HFF-Myc (cell line): Measurements from ENCODE around the gene KLHL29.

Experiments
- DNase-seq: peaks from one replicate; pipeline ENCODE4 v3.0.0-alpha.2; 2011; ENCODE audit warnings: low read depth; ENCODE audit errors: extremely low read depth
- H3K4me3 ChIP-seq: replicated peaks from 2 replicates; pipeline ENCODE4 v1.5.1; 2011; ENCODE audit warnings: low read depth, mild to moderate bottlenecking, control low read depth, low read length
- TF ChIP-seq, protein P1 (sequence below): IDR thresholded peaks from 2 replicates; pipeline ENCODE4 v1.5.1; 2012; ENCODE audit warnings: mild to moderate bottlenecking, low read depth, low read length, control low read depth; ENCODE audit errors: missing control alignments

The KLHL29 gene

DNA sequence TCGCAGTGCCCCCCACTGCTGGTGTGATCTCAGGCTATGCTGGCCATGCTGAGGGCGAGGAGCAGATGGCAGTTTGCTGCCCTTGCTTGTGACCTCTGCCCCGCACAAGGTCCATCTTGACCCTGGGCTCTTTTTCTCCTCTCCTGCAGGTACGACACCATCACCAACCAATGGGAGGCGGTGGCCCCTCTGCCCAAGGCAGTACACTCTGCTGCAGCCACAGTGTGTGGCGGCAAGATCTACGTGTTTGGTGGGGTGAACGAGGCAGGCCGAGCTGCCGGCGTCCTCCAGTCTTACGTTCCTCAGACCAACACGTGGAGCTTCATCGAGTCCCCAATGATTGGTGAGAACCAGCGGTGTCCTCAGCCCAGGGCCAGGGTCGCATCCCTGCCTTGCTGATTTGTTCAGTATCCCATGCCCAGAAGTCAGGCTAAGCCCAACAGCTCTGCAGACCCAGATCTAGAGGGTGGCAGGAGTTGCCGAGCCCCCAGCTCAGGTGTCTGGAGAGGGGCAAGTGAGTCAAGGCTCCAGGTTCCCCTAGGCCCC is 318.1 kb downstream of the KLHL29 start:
- no peak for DNase-seq
- TF ChIP-seq, protein P1, sequence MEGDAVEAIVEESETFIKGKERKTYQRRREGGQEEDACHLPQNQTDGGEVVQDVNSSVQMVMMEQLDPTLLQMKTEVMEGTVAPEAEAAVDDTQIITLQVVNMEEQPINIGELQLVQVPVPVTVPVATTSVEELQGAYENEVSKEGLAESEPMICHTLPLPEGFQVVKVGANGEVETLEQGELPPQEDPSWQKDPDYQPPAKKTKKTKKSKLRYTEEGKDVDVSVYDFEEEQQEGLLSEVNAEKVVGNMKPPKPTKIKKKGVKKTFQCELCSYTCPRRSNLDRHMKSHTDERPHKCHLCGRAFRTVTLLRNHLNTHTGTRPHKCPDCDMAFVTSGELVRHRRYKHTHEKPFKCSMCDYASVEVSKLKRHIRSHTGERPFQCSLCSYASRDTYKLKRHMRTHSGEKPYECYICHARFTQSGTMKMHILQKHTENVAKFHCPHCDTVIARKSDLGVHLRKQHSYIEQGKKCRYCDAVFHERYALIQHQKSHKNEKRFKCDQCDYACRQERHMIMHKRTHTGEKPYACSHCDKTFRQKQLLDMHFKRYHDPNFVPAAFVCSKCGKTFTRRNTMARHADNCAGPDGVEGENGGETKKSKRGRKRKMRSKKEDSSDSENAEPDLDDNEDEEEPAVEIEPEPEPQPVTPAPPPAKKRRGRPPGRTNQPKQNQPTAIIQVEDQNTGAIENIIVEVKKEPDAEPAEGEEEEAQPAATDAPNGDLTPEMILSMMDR, result no peak
- H3K4me3 ChIP-seq, result no peak overlapping the region

- TF ChIP-seq, protein P1, result no peak
- DNase-seq, result no peak
- H3K4me3 ChIP-seq, result no peak overlapping the region
These were observed 318.8 kb downstream of the KLHL29 start for GRCh38 chr2:23703583-23704385.

DNA sequence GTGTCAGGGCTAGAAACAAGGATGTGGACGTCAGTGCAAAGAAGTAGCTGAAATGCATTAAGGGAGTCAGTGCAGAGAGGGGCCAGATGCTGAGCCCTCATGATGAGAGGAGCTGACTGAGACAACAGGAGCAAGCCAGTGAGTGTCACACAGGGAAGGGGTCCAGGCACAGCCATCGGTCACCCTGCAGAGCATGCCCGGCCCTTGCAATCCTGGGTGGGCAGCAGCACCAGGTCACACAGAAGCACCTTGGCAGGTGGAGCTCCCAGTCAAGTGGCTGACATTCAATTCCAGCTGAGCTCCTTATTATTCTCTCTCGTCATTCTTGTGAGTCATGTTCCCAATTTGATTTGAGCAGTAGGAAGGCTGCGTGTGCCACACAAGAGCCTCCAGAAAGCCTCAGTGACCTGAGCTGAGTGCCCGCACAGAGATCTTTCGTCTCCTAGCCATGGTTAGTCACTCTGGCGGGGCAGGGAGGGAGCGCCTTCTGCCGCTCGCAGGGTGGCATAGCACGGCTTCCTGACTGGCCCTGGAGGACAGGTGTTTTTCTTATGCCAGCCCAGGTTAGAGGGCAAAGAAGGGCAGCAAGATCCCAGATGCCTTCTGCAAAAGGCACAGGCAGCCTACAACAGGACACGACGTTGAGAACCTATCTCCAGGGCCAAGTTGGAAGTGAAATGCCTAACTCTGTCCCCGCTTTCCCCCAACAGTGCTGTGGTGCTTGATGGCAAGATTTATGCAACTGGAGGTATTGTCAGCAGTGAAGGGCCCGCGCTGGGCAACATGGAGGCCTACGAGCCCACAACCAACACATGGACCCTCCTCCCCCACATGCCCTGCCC is 321.0 kb downstream of the KLHL29 start:
- TF ChIP-seq, protein P1, result no peak
- DNase-seq, result no peak
- no peak overlapping the region for H3K4me3 ChIP-seq

GRCh38 chr2:23706613-23707078 is 321.7 kb downstream of the KLHL29 start:
- TF ChIP-seq, protein P1, result no peak
- no peak overlapping the region for H3K4me3 ChIP-seq
- DNase-seq, result no peak

DNA sequence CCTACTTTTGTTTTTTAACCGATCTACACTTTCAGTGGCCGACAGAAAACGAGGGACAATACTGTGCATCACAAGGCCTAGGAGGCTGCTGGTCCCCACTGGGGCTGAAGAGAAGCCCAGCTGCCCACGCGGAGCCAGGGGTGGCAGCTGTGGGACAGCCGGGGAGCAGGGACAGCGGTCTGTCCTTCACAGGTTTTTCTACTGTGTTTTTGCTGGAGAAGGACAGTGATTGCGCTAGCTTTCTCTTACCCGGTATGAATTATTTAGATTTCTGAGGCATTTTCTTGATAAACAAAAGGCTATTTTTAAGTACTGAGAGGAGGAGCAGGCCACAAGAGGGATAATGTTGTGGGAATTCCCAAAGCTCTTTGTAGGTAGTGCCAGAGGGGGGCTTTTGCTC is 322.1 kb downstream of the KLHL29 start:
- DNase-seq, result no peak
- TF ChIP-seq, protein P1, result no peak
- no peak overlapping the region for H3K4me3 ChIP-seq

- DNase-seq, result no peak
- H3K4me3 ChIP-seq, result no peak overlapping the region
- TF ChIP-seq, protein P1, result no peak
These were observed 323.8 kb downstream of the KLHL29 start for GRCh38 chr2:23708771-23709170.
